LNCaP clone FGC (cell line): ENCODE results near the gene SIM2.

Experiments used
- DNase-seq: peaks from one replicate; pipeline ENCODE4 v3.0.0-alpha.2; 2011; ENCODE audit warnings: low read depth
- H3K4me3 ChIP-seq: 2 replicates; pipeline ENCODE4 v1.5.1; 2011; ENCODE audit warnings: mild to moderate bottlenecking, low read depth, low read length, control low read depth
- CTCF ChIP-seq: IDR thresholded peaks from 2 replicates; pipeline ENCODE4 v1.5.1; 2012; ENCODE audit warnings: mild to moderate bottlenecking; ENCODE audit not compliant: control insufficient read depth, insufficient read depth; ENCODE audit errors: extremely low read depth

SIM2 gene

GRCh38 chr21:36708286-36709029, 9.5 kb downstream of the SIM2 start:
- no peak for TF ChIP-seq CTCF
- H3K4me3 ChIP-seq = no peak overlapping the region
- no peak for DNase-seq

- TF ChIP-seq CTCF = no peak
- H3K4me3 ChIP-seq = no peak overlapping the region
- no peak for DNase-seq
These were observed 10.3 kb downstream of the SIM2 start for GRCh38 chr21:36709030-36709867.

GRCh38 chr21:36709868-36710728, 11.2 kb downstream of the SIM2 start:
- H3K4me3 ChIP-seq = no peak overlapping the region
- no peak for TF ChIP-seq CTCF
- no peak for DNase-seq

- no peak for TF ChIP-seq CTCF
- DNase-seq = no peak
- no peak overlapping the region for H3K4me3 ChIP-seq
These were observed 11.8 kb downstream of the SIM2 start for GRCh38 chr21:36710729-36711048.

- TF ChIP-seq CTCF = no peak
- no peak overlapping the region for H3K4me3 ChIP-seq
- DNase-seq = no peak
These were observed 14.8 kb downstream of the SIM2 start for GRCh38 chr21:36713746-36714145.

- H3K4me3 ChIP-seq = no peak overlapping the region
- no peak for DNase-seq
- no peak for TF ChIP-seq CTCF
These were observed 17.5 kb downstream of the SIM2 start for GRCh38 chr21:36716387-36716786.
